CD14-positive monocyte (primary cell): ENCODE results near the gene HHIPL1. TPM values are rescaled to one million over a fixed set of nuclear protein-coding genes. Genes with fewer than 3 reads are reported as not detected.

ENCODE experiments used
- DNase-seq, 3 donors: peaks; one replicate each; pipeline ENCODE4 v3.0.0-alpha.2; 2011 to 2022
- H2AFZ ChIP-seq: 2 replicates; pipeline ENCODE4 v1.6.0; 2012; ENCODE audit warnings: mild to moderate bottlenecking, low read depth, low read length, inconsistent platforms; ENCODE audit not compliant: insufficient read depth, poor library complexity, severe bottlenecking
- H3K27ac ChIP-seq, 2 donors: 1 replicate in 1 of 2; 2 replicates in 1 of 2; pipeline ENCODE4 v1.5.1; 2012 to 2013; ENCODE audit warnings: low read length in 2 of 2, control low read depth in 1 of 2, inconsistent platforms in 1 of 2, low read depth in 1 of 2, mild to moderate bottlenecking in 1 of 2
- H3K27me3 ChIP-seq, 2 donors: one replicate each; pipeline versions ENCODE4 v1.6.0 to v1.6.1; 2011 to 2013; ENCODE audit warnings: low read length in 2 of 2; ENCODE audit not compliant: control insufficient read depth in 2 of 2, insufficient read depth in 2 of 2
- H3K36me3 ChIP-seq, 2 donors: replicated peaks in 1 of 2; 1 replicate in 1 of 2; 2 replicates in 1 of 2; pipeline versions ENCODE4 v1.5.1 to v1.6.1; 2012 to 2013; ENCODE audit warnings: low read length in 2 of 2, control low read depth in 1 of 2, inconsistent platforms in 1 of 2, mild to moderate bottlenecking in 1 of 2; ENCODE audit not compliant: insufficient read depth in 2 of 2, control insufficient read depth in 1 of 2
- H3K4me1 ChIP-seq, 2 donors: 1 replicate in 1 of 2; 2 replicates in 1 of 2; pipeline versions ENCODE4 v1.5.1 to v1.6.1; 2012 to 2013; ENCODE audit warnings: low read length in 2 of 2, control low read depth in 1 of 2, inconsistent platforms in 1 of 2, mild to moderate bottlenecking in 1 of 2, moderate library complexity in 1 of 2; ENCODE audit not compliant: insufficient read depth in 2 of 2, control insufficient read depth in 1 of 2
- H3K4me2 ChIP-seq: replicated peaks from 2 replicates; pipeline ENCODE3; 2012; ENCODE audit warnings: low read length, moderate library complexity, mild to moderate bottlenecking; ENCODE audit not compliant: poor library complexity, severe bottlenecking; ENCODE audit errors: extremely low read depth
- H3K4me3 ChIP-seq, 3 experiments: fragments of 200-600 bp in 1 of 3; sonication (generic) in 1 of 3; replicated peaks in 1 of 3; 1 replicate in 2 of 3; 2 replicates in 1 of 3; pipeline ENCODE4 v1.5.1; 2011 to 2013; ENCODE audit warnings: low read length in 3 of 3, mild to moderate bottlenecking in 3 of 3, control low read depth in 2 of 3, low read depth in 2 of 3, inconsistent platforms in 1 of 3, moderate library complexity in 1 of 3
- H3K79me2 ChIP-seq: 2 replicates; pipeline ENCODE4 v1.6.0; 2012; ENCODE audit warnings: mild to moderate bottlenecking, control low read depth, inconsistent platforms, low read length, moderate library complexity; ENCODE audit not compliant: insufficient read depth
- H3K9ac ChIP-seq: 2 replicates; pipeline ENCODE4 v1.6.0; 2017; ENCODE audit warnings: low read length, mild to moderate bottlenecking; ENCODE audit not compliant: insufficient read depth, poor library complexity, severe bottlenecking
- H3K9me3 ChIP-seq, 2 donors: replicated peaks in 1 of 2; 1 replicate in 1 of 2; 2 replicates in 1 of 2; pipeline versions ENCODE4 v1.5.1 to v1.6.1; 2012 to 2013; ENCODE audit warnings: low read length in 2 of 2, control low read depth in 1 of 2; ENCODE audit not compliant: control insufficient read depth in 1 of 2, insufficient read depth in 1 of 2
- H4K20me1 ChIP-seq: 2 replicates; pipeline ENCODE4 v1.6.0; 2012; ENCODE audit warnings: mild to moderate bottlenecking, low read length, control low read depth, moderate library complexity; ENCODE audit not compliant: insufficient read depth
- H3K27ac Mint-ChIP-seq, 7 donors: one replicate each; pipeline ENCODE4 v1.8.0; 2020; ENCODE audit warnings: mild to moderate bottlenecking in 7 of 7, mixed read lengths in 7 of 7, moderate library complexity in 6 of 7, inconsistent platforms in 2 of 7
- H3K27me3 Mint-ChIP-seq, 3 donors: one replicate each; pipeline ENCODE4 v1.8.0; 2021 to 2022; ENCODE audit warnings: low read depth in 3 of 3, mild to moderate bottlenecking in 3 of 3, mixed read lengths in 3 of 3, moderate library complexity in 3 of 3, inconsistent platforms in 1 of 3
- H3K36me3 Mint-ChIP-seq, 2 donors: one replicate each; pipeline ENCODE4 v1.8.0; 2020; ENCODE audit warnings: mixed read lengths in 2 of 2, inconsistent platforms in 1 of 2, mild to moderate bottlenecking in 1 of 2
- H3K4me1 Mint-ChIP-seq: one replicate; pipeline ENCODE4 v1.8.0; 2020; ENCODE audit warnings: mild to moderate bottlenecking, mixed read lengths
- H3K4me3 Mint-ChIP-seq, 2 donors: one replicate each; pipeline ENCODE4 v1.8.0; 2020; ENCODE audit warnings: mild to moderate bottlenecking in 2 of 2, mixed read lengths in 2 of 2, moderate library complexity in 1 of 2
- H3K9me3 Mint-ChIP-seq, 7 donors: one replicate each; pipeline ENCODE4 v1.8.0; 2020 to 2022; ENCODE audit warnings: mixed read lengths in 7 of 7, mild to moderate bottlenecking in 6 of 7, moderate library complexity in 6 of 7, inconsistent platforms in 2 of 7
- WGBS: methylation state at CpG from one replicate; pipeline ENCODE4 v1.1.5; 2013; ENCODE audit warnings: missing lambda C conversion rate; ENCODE audit not compliant: insufficient coverage; 5-methylcytosine and 5-hydroxymethylcytosine counted together
- intact Hi-C, 2 donors: fragments of 100-400 bp; cut with micrococcal nuclease; formaldehyde crosslinking; loops; one replicate each; pipeline versions ENCODE4 v1.15.0 to v1.15.1; 2023
- polyA plus RNA-seq, 3 donors: library from polyadenylated mRNA; depleted of rRNA in 1 of 3; unstranded in 2 of 3; stranded (reverse) in 1 of 3; fragments of 300-500 nt in 2 of 3; fragments of >200 nt in 1 of 3; fragmentation: Illumina TruSeq in 2 of 3; gene quantifications; 1 replicate in 2 of 3; 2 replicates in 1 of 3; pipeline ENCODE4 v1.2.3, GENCODE V29; 2012 to 2021
- TF ChIP-seq, protein P1 (sequence below): fragments of 200-600 bp; IDR thresholded peaks from one replicate; pipeline ENCODE4 v1.8.0; 2022; ENCODE audit warnings: antibody characterized with exemption, mild to moderate bottlenecking

The HHIPL1 gene
- polyA plus RNA-seq, 3 donors, result 0.09 TPM; not detected in 2

DNA sequence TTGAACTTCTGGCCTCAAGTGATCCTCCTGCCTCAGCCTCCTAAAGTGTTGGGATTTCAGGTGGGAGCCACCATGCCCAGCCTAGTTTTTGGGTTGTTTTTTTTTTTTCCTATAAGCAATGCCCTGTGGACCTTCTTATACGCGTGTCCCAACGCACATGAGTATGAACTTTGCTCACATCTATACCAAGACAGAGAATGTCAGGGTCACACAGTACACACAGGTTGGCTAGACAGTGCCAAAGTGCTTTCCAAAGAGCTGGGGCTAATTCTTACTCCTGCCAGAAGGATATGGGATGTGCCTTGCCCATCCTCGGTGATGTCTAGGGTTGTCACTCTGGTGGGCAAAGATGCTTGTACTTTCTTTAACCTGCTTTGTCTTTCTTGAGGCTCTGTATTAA lies 33.3 kb upstream of the HHIPL1 start:
- Mint-ChIP-seq H3K9me3 (no peaks in the 10 kb centered on the region), H3K4me1 (no peaks in the 10 kb centered on the region), H3K27ac (no peak overlapping the region), H3K36me3 (no peaks in the 10 kb centered on the region), H3K4me3 (no peak overlapping the region), H3K27me3 (peaks cover 8 to 32% (median 19%) of the 10 kb centered on the region in 3 donors)
- 100% methylated on average over 1 of the region's 4 CpGs for WGBS
- Histone ChIP-seq H3K4me2 (no peak overlapping the region), H3K4me3 (no peak overlapping the region), H3K27me3 (peaks cover 0 to 10% of the 10 kb centered on the region in 2 donors), H2AFZ (no peak overlapping the region), H3K9me3 (no peaks in the 10 kb centered on the region), H3K79me2 (no peaks in the 10 kb centered on the region), H3K4me1 (no peaks in the 10 kb centered on the region), H3K36me3 (no peaks in the 10 kb centered on the region), H3K27ac (no peak overlapping the region), H4K20me1 (no peaks in the 10 kb centered on the region), H3K9ac (no peak overlapping the region)
- intact Hi-C loops, result no loop called here
- no peak for DNase-seq
- TF ChIP-seq, protein P1, sequence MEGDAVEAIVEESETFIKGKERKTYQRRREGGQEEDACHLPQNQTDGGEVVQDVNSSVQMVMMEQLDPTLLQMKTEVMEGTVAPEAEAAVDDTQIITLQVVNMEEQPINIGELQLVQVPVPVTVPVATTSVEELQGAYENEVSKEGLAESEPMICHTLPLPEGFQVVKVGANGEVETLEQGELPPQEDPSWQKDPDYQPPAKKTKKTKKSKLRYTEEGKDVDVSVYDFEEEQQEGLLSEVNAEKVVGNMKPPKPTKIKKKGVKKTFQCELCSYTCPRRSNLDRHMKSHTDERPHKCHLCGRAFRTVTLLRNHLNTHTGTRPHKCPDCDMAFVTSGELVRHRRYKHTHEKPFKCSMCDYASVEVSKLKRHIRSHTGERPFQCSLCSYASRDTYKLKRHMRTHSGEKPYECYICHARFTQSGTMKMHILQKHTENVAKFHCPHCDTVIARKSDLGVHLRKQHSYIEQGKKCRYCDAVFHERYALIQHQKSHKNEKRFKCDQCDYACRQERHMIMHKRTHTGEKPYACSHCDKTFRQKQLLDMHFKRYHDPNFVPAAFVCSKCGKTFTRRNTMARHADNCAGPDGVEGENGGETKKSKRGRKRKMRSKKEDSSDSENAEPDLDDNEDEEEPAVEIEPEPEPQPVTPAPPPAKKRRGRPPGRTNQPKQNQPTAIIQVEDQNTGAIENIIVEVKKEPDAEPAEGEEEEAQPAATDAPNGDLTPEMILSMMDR, result no peak

DNA sequence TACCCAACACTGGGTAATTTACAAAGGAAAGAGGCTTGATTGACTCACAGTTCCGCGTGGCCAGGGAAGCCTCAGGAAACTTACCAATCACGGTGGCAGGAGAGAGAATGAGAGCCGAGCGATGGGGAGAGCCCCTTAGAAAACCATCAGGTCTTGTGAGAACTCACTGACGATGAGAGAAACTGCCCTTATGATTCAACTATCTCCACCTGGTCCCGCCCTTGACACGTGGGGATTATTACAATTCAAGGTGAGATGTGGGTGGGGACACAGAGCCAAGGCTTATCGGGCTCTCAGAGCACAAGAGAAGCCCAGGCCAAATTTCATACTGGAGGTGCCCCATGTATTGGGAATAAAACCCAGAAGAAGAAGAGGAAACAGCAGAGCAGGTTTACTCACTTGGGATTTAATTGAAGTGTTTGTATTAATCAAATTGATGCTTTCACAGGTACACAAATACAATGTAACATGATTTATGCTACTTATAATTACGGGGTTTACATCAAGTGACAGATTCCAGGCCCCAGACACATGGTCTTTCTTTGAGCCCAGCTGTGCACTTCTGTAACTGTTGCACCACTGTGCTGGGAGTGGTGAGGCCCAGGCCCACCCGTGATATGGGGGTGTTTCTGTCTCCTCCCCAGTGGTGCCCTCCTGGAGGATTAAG lies 32.7 kb upstream of the HHIPL1 start:
- Mint-ChIP-seq H3K9me3 (no peaks in the 10 kb centered on the region), H3K36me3 (no peaks in the 10 kb centered on the region), H3K27ac (no peak overlapping the region), H3K27me3 (peaks cover 10 to 30% (median 23%) of the 10 kb centered on the region in 3 donors), H3K4me3 (no peak overlapping the region), H3K4me1 (no peaks in the 10 kb centered on the region)
- 100% methylated on average over 2 of the region's 11 CpGs for WGBS
- no peaks in the 10 kb centered on the region for H3K9me3 ChIP-seq
- H3K36me3 ChIP-seq, result no peaks in the 10 kb centered on the region
- no peak overlapping the region for H3K4me2 ChIP-seq
- H3K79me2 ChIP-seq, result no peaks in the 10 kb centered on the region
- no peak overlapping the region for H3K27ac ChIP-seq
- DNase-seq, result no peak
- H4K20me1 ChIP-seq, result no peaks in the 10 kb centered on the region
- H3K4me1 ChIP-seq, result no peaks in the 10 kb centered on the region
- H3K27me3 ChIP-seq, result peaks cover 0 to 12% of the 10 kb centered on the region in 2 donors
- H3K4me3 ChIP-seq, result no peak overlapping the region
- TF ChIP-seq, protein P1, result no peak
- no peak overlapping the region for H2AFZ ChIP-seq
- intact Hi-C loops, result no loop called here
- no peak overlapping the region for H3K9ac ChIP-seq
